Measurements from ENCODE around the gene RADIL.

- TF ChIP-seq POLR2A (IDR thresholded peaks at IDR 0.05), result no peak
- no peak for TF ChIP-seq EP300 (IDR thresholded peaks at IDR 0.05)
- no peak for TF ChIP-seq CTCF (IDR thresholded peaks at IDR 0.05)
These were observed 27.8 kb upstream of the RADIL start for GRCh38 chr7:4911111-4911828.

Data from upper lobe of left lung (tissue), 4 donors.